MM.1S (cell line): Measurements from ENCODE around the gene ALPL.
"Not testable (repeated sequence)": the region's sequence is repeated elsewhere in the genome, so short reads cannot be mapped to it uniquely, and the experiment has no call there.

Source experiments
- DNase-seq: peaks from one replicate; pipeline ENCODE4 v3.0.0-alpha.2; 2015
- H2AFZ ChIP-seq: fragments of 300-600 bp; sonication (generic); 2 replicates; pipeline ENCODE4 v1.6.0; 2016; ENCODE audit warnings: antibody characterized with exemption, low read length
- H3F3A ChIP-seq: fragments of 300-600 bp; sonication (generic); 2 replicates; pipeline ENCODE4 v1.6.1; 2016; ENCODE audit warnings: mild to moderate bottlenecking, antibody characterized with exemption, low read length, moderate library complexity, mixed read lengths; ENCODE audit not compliant: insufficient read depth
- H3K27ac ChIP-seq: fragments of 300-600 bp; sonication (generic); 2 replicates; pipeline ENCODE4 v1.5.1; 2016; ENCODE audit warnings: mild to moderate bottlenecking, low read length
- H3K27me3 ChIP-seq: fragments of 300-600 bp; sonication (generic); replicated peaks from 2 replicates; pipeline ENCODE4 v1.6.0; 2016; ENCODE audit warnings: low read length; ENCODE audit not compliant: insufficient read depth
- H3K36me3 ChIP-seq: fragments of 300-600 bp; sonication (generic); replicated peaks from 2 replicates; pipeline ENCODE4 v1.6.1; 2016; ENCODE audit warnings: mild to moderate bottlenecking, low read length, mixed read lengths; ENCODE audit not compliant: insufficient read depth
- H3K4me1 ChIP-seq: fragments of 300-600 bp; sonication (generic); 2 replicates; pipeline ENCODE4 v1.6.1; 2016; ENCODE audit warnings: low read length, mixed read lengths
- H3K4me2 ChIP-seq: fragments of 300-600 bp; sonication (generic); 2 replicates; pipeline ENCODE4 v1.6.0; 2016; ENCODE audit warnings: low read depth, low read length
- H3K4me3 ChIP-seq: fragments of 300-600 bp; sonication (generic); 2 replicates; pipeline ENCODE4 v1.5.1; 2016; ENCODE audit warnings: low read length, mixed read lengths
- H3K79me2 ChIP-seq: fragments of 300-600 bp; sonication (generic); 2 replicates; pipeline ENCODE4 v1.6.1; 2016; ENCODE audit warnings: mixed run types, low read length, mixed read lengths
- H3K9ac ChIP-seq: fragments of 300-600 bp; sonication (generic); 2 replicates; pipeline ENCODE4 v1.6.1; 2016; ENCODE audit warnings: low read length, mixed read lengths
- H3K9me2 ChIP-seq: fragments of 300-600 bp; sonication (generic); replicated peaks from 2 replicates; pipeline ENCODE4 v1.6.1; 2016; ENCODE audit warnings: mild to moderate bottlenecking, low read length, mixed read lengths; ENCODE audit not compliant: insufficient read depth
- H3K9me3 ChIP-seq: fragments of 300-600 bp; sonication (generic); replicated peaks from 2 replicates; pipeline ENCODE4 v1.6.1; 2016; ENCODE audit warnings: mild to moderate bottlenecking, low read length, mixed read lengths; ENCODE audit not compliant: insufficient read depth
- H4K20me1 ChIP-seq: fragments of 300-600 bp; sonication (generic); 2 replicates; pipeline ENCODE4 v1.6.1; 2016; ENCODE audit warnings: mild to moderate bottlenecking, low read length, moderate library complexity, mixed read lengths; ENCODE audit not compliant: insufficient read depth
- EZH2 ChIP-seq: fragments of 300-600 bp; sonication (generic); optimal IDR thresholded peaks from 2 replicates; pipeline ENCODE3; 2017; ENCODE audit warnings: low read depth, mild to moderate bottlenecking, antibody characterized with exemption, low read length, mixed read lengths
- EZH2phosphoT487 ChIP-seq: fragments of 300-600 bp; sonication (generic); IDR thresholded peaks from 2 replicates; pipeline ENCODE4 v1.6.1; 2018; ENCODE audit warnings: antibody characterized with exemption, low read length
- TF ChIP-seq, protein P1 (sequence below): fragments of 300-600 bp; sonication (generic); IDR thresholded peaks from 2 replicates; pipeline ENCODE4 v1.5.1; 2016; ENCODE audit warnings: antibody characterized with exemption, low read length, mixed read lengths

ALPL gene

GRCh38 chr1:21469581-21469980 is 39.6 kb upstream of the ALPL start:
- Histone ChIP-seq H3K27me3 (no peaks in the 10 kb centered on the region), H2AFZ (no peak overlapping the region), H3K36me3 (no peaks in the 10 kb centered on the region), H3K4me3 (no peak overlapping the region), H3F3A (no peaks in the 10 kb centered on the region), H4K20me1 (no peaks in the 10 kb centered on the region), H3K9ac (no peak overlapping the region), H3K79me2 (no peaks in the 10 kb centered on the region), H3K9me3 (no peaks in the 10 kb centered on the region), H3K4me2 (no peak overlapping the region), H3K9me2 (no peaks in the 10 kb centered on the region), H3K4me1 (no peaks in the 10 kb centered on the region), H3K27ac (no peak overlapping the region)
- no peak for DNase-seq
- TF ChIP-seq EZH2 (no peak), EZH2phosphoT487 (no peak)
- TF ChIP-seq, protein P1, sequence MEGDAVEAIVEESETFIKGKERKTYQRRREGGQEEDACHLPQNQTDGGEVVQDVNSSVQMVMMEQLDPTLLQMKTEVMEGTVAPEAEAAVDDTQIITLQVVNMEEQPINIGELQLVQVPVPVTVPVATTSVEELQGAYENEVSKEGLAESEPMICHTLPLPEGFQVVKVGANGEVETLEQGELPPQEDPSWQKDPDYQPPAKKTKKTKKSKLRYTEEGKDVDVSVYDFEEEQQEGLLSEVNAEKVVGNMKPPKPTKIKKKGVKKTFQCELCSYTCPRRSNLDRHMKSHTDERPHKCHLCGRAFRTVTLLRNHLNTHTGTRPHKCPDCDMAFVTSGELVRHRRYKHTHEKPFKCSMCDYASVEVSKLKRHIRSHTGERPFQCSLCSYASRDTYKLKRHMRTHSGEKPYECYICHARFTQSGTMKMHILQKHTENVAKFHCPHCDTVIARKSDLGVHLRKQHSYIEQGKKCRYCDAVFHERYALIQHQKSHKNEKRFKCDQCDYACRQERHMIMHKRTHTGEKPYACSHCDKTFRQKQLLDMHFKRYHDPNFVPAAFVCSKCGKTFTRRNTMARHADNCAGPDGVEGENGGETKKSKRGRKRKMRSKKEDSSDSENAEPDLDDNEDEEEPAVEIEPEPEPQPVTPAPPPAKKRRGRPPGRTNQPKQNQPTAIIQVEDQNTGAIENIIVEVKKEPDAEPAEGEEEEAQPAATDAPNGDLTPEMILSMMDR, result no peak

- Histone ChIP-seq H3K4me3 (no peak overlapping the region), H3K4me1 (no peaks in the 10 kb centered on the region), H3K9me3 (no peaks in the 10 kb centered on the region), H4K20me1 (no peaks in the 10 kb centered on the region), H3K27me3 (no peaks in the 10 kb centered on the region), H3K9me2 (no peaks in the 10 kb centered on the region), H2AFZ (no peak overlapping the region), H3K9ac (no peak overlapping the region), H3K27ac (no peak overlapping the region), H3F3A (no peaks in the 10 kb centered on the region), H3K36me3 (no peaks in the 10 kb centered on the region), H3K79me2 (no peaks in the 10 kb centered on the region), H3K4me2 (no peak overlapping the region)
- no peak for TF ChIP-seq EZH2
- TF ChIP-seq, protein P1, result no peak
- no peak for TF ChIP-seq EZH2phosphoT487
- DNase-seq, result no peak
Measured at GRCh38 chr1:21472861-21473260, 36.4 kb upstream of the ALPL start.

- Histone ChIP-seq H3K4me1 (no peaks in the 10 kb centered on the region), H3K27ac (no peak overlapping the region), H3K9me2 (no peaks in the 10 kb centered on the region), H3K4me3 (no peak overlapping the region), H4K20me1 (no peaks in the 10 kb centered on the region), H3K4me2 (no peak overlapping the region), H3K9me3 (no peaks in the 10 kb centered on the region), H3K36me3 (no peaks in the 10 kb centered on the region), H3K9ac (no peak overlapping the region), H3F3A (no peaks in the 10 kb centered on the region), H3K27me3 (no peaks in the 10 kb centered on the region), H3K79me2 (no peaks in the 10 kb centered on the region), H2AFZ (no peak overlapping the region)
- TF ChIP-seq EZH2, result no peak
- DNase-seq, result no peak
Measured at GRCh38 chr1:21478356-21478755, 30.9 kb upstream of the ALPL start.

GRCh38 chr1:21483881-21484280 is 25.3 kb upstream of the ALPL start:
- H3K9ac ChIP-seq, H3K4me3 ChIP-seq, H3K79me2 ChIP-seq, H3K27ac ChIP-seq, H3K27me3 ChIP-seq, H3K4me2 ChIP-seq, DNase-seq, H3K36me3 ChIP-seq, H3K4me1 ChIP-seq, H4K20me1 ChIP-seq, H3F3A ChIP-seq, H3K9me3 ChIP-seq, H3K9me2 ChIP-seq, H2AFZ ChIP-seq: not testable (repeated sequence)
